HK-2 (cell line): ENCODE measurements around the gene TBX1.
"Not testable (repeated sequence)": the region's sequence is repeated elsewhere in the genome, so short reads cannot be mapped to it uniquely, and the experiment has no call there.

ENCODE experiments used
- DNase-seq: peaks from one replicate; pipeline ENCODE4 v3.0.0-alpha.2; 2018; ENCODE audit not compliant: unreplicated experiment

The TBX1 gene

DNA sequence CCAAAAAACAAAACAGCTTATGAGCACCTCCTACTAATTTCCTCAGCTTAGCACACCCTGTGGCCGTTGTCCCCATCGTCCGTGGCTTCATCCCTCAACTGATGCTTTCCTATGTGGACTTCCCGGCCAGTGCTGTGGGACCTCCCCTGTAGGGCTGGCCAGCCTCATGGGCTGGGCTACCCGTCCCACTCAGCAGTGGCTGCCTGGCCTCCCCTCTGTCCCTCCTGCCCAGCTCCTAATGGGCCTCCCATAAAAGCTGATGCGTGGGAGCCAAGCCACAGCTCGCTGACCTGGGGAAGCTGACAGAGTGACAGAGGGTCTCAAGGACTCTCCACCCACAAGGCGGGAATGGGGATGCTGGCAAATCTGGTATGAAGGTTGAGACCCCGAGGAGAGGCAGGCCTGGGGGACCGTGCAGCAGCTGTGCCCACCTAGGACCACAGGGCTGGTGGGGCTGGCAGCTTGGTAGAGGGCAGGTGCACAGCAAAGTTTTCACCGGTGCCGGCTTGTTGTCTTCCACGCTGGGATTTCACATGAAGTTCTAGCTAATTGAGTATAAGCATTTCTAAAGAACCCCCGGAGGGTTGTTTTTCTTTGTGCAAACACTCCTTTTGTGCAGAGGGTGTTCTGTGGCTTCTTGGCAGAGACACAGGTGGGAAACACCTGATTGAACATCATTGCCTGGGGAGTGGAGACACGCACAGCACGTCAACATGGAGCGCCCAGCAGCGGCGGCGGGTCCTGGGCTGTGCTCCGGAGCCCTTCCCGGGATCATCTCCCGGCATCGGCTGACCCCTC lies 23.2 kb downstream of the TBX1 start:
- no peak for DNase-seq

DNA sequence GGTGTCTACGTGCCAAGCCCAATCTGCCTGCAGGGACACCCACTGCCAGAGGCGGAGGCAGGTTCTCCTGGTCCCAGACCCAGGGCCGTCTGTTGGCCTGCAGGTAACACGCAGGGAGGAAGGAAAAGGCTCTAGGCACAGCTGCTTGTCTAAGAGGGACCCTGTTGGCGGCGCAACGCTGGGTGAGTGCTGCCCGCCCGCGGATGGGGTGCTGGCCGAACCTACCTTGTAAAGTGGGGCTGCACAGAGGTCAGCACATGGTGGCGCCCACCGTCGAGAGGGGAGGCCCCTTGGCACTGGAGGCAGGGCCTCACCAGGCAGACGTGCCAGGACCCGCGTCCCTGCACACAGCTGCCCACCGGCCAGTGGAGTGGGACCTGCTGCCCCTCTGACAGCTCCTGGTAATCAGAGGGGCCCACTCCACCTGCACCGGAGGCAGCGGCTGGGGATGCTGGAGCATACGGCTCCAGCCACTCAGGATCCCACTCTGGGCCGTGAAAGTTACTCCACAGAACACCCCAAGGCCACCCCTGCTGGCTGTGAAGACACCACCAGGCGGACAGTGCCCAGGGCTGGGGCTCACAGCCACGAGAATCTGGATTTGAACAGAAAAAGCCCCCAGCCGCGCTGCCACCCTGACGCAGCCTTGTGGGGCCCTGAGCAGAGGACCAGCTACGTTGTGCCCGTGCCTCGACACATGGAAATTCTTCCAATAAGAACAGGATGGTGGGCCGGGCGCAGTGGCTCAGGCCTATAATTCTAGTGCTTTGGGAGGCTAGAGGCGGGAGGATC lies 24.0 kb downstream of the TBX1 start:
- no peak for DNase-seq

DNA sequence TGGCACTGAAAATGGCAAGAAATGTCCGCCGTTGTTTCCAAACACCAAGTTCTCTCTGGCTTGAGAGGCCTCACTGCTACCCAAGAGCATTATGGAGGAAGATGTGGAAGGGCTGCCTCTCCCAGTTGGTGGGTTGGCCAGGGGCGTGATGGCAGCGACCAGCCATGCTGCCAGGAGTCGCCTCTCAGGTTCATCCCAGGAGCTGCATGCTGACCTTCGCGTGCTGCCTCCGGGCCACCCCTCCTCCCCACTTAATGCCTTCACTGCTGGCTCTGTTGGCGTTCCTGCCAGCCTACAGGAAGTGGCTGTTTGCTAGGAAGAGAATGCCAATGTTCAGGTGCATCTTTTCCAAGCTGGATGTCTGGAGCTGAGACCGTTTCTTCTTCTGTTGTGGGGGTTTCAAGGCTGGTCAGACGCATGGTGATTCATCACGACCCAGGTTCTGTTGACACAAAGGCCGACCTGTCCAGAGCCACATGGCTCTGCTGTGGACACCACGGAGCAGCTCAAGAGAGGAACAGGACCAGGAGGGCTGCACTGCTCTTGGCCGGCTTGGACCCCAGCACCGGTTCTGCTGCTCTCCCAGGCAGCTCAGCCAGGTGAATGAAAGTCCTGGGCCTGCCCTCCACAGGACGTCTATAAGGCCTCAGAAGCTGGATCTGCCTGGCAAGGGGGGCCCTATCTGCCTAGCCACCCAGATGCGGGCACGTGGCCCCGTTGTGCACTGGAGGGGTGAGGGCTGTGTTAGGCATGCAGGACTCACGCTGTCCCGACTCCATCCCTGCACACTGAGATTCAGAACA lies 25.1 kb downstream of the TBX1 start:
- no peak for DNase-seq

DNA sequence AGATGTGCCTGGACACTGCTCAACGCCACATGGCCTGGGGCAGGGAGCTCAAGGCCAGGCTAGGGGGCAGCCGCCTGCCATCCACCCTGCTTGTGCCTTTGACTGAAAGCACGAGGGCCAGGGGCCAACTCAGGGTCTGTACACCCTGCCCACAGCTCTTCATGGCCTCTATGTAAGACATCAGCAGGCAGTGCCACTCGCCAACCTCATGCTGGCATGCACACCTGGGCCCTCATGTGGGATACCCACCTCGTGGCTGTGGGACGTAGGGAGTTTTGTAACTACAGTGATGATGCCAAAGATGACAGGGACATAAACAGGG lies 25.6 kb downstream of the TBX1 start:
- DNase-seq, result no peak

DNA sequence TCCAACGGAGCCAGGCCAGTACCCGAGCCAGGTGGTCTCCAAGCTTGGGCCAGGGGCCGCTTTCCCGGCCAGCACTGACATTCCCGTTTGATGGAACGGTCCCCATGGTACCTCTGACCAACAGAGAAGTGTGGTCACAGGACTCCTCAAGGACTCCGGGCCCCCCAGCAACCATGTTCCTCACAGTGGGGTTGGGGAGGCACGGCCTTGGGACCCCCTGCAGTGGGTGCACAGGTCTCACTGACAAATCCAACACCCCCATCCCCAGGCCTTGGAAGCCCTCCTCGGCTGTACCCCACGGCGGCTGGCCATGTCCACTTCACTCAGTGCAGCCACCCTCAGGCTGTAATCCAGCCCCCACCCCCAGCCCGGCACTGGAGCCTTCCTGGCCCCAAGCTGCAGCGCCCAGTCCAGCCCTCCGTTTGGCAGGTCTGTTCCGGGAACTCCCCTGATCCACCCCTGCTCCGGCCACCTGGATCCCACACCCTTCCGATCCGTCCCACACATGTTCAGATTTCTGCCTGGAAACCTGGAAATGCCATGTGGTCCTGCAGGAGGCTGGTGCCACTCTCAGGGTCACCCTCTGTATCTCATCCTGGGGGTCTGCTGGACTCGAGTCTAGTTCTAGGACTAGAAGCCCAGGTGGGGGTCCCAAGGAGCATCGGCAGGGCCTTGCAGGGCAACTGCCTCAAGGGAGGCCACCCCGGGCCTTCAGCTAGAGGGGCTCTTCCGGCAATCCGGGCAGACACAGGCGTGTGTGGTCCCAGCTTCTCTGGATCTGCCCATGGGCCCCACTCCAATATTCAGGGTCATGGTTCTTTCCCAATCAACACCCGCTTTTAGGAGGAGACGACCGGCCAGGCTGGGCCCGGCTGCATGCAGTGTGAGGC lies 26.6 kb downstream of the TBX1 start:
- no peak for DNase-seq

DNA sequence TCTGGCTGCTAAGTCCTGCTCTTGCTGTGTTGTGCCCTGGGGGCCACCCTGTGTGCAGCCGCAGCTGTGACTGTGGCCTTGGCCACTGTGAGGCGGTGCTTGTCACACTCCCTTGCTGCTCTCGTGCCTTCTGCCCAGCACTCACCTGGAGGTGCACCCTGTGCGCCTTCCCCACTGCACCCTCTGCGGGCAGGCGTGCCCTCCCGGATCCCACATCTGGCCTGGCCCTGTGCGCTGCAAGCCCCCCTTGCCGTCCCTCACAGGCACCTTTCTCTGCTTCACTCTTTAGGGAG lies 27.2 kb downstream of the TBX1 start:
- DNase-seq, result no peak

DNA sequence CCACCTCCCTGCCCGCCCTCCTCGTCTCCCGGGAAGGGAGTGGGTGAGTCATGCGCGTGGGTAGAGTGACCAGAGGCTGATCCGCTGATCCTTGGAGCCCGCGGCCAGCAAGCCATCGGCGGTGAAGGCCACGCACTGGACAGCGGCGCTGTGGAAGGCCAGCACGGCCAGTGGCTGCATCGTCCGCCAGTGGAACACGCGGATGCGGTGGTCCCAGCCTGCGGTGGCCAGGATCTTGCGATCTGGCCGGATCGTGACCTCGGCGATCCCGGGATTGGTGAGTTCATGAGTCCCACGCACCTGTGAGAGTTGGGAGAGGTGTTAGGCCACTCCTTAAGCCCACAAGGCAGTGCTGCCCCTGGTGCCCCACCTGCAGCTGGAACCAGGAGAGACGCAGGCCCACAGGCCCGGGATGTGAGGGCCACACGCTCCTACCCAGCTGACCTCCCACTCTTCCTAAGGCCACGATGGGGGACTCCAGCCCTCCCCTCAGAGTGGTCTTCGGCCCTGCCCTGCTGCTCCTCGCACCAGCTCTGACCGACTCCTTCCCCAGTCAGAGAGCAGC lies 28.2 kb downstream of the TBX1 start:
- no peak for DNase-seq

DNA sequence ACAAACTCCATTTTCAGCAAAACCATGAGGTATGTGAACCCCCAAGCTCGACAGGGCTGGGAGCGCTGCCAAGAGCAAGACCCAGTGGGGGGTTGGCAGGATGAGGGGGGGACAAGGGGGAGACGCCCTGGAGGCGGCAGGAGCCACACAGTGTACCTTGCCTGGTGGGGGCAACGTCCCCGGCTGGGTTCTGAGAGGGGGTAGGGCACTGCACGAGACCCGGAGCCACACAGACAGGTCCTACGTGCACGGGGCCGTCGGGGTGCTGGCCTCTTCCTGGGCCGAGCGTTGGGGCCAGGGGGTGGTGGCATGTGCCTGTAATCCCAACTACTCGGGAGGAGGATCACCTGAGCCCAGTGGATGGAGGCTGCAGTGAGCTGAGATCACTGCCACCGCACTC lies 28.8 kb downstream of the TBX1 start:
- DNase-seq, result no peak

DNA sequence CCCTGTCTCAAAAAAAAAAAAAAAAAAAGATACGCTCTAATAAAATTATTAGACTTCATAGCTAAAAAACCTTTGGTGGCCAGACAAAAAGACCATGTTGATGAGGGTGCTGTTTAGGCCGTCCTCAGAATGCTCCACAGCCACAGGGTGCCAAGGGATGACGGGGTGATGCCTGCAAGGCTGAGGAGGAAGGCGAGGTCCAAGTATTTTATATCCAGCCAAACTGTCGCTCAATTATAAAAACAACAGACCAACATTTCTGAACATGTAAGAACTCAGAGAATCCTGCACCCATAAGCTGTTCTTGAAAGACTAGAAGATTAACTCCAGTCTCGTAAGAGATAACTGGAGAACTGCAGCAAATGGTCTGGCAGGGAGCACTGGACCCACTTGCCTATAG lies 29.2 kb downstream of the TBX1 start:
- no peak for DNase-seq

DNA sequence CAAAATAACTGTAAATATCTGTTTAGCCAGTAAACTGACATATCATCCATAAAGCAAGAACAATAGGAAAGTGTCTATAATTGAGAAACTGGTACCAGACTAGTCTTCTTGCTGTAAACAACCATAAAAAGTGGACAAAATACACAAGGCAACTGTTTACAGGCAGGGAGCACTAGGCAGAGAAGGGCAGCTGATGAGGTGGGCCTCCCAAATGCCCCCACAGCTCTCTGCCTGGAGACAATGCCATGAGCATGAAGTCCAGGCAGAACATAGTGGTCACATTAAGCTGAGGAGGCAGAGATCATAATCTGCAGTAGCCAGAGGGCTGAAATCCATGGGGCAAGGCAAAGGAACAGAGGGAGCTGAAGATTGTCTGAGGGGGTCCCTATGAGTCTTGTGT lies 30.7 kb downstream of the TBX1 start:
- DNase-seq, result no peak

DNA sequence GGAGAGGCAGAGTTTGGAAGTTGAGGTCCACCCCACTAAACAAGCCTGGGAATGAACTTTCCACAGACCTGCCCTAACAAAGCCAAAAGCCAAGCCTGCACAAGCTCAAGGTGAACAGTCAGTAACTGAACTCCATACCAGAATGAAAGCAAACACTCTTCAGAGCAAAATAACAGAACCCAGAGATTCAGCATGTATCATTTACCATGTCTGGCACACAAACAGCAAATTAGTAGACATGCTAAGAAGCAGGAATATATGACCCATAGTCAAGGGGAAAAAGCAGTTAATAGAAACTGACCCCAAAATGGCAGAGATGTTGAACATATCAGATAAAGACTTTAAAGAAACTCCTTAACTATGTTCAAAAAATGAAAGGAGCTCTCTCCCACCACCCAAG lies 31.3 kb downstream of the TBX1 start:
- DNase-seq, result no peak

DNA sequence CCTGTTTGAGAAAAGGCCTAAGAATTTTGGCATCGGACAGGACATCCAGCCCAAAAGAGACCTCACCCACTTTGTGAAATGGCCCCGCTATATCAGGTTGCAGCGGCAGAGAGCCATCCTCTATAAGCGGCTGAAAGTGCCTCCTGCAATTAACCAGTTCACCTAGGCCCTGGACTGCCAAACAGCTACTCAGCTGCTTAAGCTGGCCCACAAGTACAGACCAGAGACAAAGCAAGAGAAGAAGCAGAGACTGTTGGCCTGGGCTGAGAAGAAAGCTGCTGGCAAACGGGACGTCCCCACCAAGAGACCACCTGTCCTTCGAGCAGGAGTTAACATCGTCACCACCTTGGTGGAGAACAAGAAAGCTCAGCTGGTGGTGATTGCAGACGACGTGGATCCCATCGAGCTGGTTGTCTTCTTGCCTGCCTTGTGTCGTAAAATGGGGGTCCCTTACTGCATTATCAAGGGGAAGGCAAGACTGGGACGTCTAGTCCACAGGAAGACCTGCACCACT lies 31.9 kb downstream of the TBX1 start:
- not testable (repeated sequence) for DNase-seq

DNA sequence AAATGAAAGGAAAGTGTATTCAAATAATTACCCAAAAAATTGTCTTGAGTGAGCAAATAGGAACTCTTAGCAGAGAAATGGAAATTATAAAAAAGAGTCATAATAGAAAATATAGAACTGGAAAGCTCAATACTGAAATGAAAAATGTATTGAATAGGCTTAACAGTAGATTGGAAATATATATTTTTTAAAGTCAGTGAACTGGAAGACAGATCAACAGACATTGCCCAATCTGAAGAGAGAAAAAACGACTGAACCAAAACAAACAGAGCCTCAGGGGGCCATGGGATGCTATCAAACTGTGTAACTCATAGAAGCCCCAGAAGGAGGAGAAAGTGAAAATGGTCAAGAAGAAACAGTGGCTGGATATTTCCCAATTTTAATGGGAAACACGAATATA lies 32.6 kb downstream of the TBX1 start:
- DNase-seq, result no peak

DNA sequence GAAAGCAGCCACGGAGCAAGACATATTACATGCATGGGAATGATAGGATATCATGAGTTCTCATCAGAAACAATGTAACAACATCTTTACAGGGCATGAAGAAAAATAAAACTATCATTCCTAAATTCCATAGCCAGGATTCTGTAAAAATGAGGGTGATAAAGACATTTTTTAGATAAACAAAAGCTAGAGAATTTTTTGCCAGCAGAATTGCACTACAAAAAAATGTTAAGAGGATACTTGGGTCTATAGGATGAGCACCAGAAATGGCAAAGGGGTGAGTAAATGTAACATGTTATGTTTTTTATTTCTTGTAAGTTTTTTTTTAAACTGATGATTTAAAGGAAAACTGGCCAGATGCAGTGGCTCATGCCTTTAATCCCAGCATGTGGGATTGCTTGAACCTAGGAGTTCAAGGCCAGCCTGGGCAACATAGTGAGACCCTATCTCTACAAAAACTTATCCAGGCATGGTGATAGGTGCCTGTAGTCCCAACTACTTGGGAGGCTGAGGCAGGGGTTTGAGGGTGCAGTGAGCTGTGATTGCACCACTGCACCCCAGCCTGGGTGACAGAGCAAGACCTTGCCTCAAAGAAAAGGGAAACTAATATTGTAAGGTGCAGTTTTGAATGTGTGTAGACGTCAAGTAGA lies 33.2 kb downstream of the TBX1 start:
- DNase-seq, result no peak

DNA sequence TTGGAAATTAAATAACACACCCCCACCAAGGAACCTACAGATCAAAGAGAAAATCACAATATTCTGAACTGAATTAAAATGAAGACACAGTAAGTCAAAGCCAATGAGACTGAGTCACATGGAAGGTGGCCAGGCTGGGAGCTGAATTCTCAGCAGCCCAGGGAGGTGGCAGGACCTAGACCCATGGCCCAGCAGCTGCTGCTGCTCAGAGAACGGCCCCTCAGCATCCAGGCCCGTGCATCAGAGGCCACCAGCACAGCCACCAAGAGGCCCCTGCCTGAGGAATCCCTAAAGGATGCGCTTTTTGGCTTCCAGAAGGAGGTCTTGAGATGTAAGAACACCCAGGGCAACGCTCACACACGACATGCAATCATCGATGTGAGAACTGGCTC lies 35.0 kb downstream of the TBX1 start:
- DNase-seq, result no peak

DNA sequence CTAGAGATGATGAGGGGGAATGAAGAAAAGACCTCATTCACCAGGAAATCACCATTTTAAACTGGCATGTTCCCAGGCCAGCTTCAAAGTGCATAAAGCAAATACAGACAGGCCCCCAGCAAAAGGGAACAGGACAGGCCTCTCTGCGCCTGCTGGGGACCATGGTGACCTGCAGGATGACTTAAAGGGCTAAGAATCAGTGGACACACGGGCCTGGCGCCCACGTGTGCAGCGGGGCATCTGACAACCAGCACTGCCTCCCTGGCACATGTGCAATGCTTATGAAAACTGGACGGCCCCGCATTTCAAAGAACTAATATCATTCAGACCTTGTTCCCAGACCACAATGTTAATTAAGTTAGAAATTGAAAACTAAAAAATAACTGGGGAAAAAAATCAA lies 35.6 kb downstream of the TBX1 start:
- DNase-seq, result no peak

DNA sequence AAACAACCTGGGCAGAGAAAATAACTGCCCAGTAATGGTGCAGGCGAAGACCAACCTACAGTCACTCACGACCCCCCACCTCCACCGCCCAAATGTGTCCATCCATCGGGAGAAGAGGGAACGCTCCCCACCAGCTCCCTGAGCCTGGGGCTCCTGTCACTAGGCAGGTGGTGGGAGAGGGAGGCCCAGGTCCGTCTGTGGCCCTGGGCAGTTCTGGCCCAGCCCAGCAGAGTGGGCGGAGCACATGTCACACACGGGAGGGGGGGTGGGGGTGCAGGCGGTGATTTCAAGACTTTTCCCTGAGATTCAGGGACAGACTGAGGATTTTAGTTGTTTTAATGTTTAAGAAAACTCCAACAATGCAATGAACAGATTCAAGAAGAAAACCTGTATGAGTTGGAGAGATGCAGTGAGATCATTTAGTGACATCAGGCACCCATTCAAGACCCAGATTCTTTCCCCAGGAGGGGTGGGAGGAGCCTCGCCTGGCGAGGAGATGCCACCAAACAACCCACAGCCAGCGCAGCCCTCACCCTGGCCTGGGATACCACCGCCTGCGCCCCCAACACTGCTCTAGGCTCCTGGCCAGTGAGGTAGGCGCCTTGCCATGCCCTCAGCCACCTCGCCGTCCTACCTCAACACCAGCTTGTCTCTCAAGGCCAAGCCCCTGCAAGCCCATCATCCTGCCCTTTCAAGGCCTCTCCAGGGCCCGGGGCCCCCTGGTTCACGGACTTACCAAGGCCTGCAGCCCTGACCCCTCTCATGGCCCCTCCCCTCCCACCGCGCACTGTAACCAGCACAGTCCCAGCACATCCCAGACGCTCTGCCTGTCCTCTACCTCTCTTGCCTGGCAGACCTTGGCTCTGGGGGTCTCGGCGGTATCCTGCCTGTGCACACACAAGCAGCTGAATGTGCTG lies 36.8 kb downstream of the TBX1 start:
- no peak for DNase-seq

DNA sequence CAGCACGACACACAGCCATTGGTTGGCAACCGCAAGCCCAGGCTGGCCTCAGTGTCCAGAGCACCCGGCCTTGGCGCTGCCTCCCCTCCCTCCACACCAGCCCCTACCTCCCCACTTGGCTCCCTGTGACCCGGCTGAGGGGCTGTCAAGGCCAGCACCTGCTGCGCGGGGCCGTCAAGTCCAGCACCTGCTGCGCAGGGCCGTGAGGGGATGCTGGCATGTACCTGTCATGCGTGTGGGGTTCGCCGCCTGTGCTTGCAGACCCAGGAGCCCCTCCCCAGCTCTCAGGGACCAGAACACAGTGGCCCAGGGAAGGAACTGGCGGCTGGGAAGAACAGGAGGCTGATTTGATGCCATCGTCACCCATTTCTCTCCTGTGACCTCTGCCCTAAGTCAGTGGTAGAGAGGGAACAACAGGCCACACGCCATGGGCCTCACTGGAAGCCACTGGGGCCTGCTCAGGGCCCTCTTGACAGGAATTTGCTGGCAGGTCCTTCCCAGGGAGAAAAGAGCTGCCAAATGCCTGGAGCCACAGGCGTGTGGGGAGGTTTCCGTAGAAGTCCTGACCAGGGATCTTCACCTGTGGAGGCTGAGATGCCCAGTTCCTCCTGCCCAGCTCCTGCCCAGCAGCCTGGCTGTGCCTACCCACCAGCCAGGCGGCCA lies 37.6 kb downstream of the TBX1 start:
- DNase-seq, result no peak

DNA sequence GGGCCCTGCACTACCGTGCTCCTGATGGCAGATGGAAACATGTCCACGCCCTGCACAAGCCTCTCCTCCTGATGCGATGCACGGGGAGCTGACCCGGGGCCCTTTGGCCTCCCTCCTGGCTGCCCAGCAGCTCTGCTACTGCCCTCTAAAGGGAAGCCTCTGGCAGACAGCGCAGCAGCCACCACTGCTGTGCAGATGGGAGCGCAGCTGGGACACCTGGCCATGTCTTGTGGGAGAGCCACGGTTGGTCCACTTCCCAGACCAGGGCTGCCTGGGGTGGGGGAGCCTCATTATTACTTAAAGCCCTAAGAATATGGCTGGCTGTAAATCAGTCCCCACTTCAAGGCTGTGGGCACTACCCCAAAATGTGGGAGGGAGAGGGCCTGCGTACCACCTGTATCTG lies 38.3 kb downstream of the TBX1 start:
- no peak for DNase-seq
